ENCODE measurements around the gene GPR179.

GPR179 gene

GRCh38 chr17:38328620-38329019 is 15.1 kb downstream of the GPR179 start:
- H3K27ac Mint-ChIP-seq: no peak overlapping the region
- H3K36me3 Mint-ChIP-seq (ENCODE audit: low read depth): no peaks in the 10 kb centered on the region
- no peak for TF ChIP-seq CTCF (IDR thresholded peaks at IDR 0.05)
- DNase-seq: no peak
- no peak overlapping the region for H3K4me3 Mint-ChIP-seq
- H3K4me1 Mint-ChIP-seq: peaks cover 66% of the 10 kb centered on the region
- H3K27me3 Mint-ChIP-seq (ENCODE audit: low read depth, poor library complexity): peaks cover 17% of the 10 kb centered on the region
- no peaks in the 10 kb centered on the region for H3K9me3 Mint-ChIP-seq

GRCh38 chr17:38327936-38328335 is 15.8 kb downstream of the GPR179 start:
- H3K9me3 Mint-ChIP-seq: no peaks in the 10 kb centered on the region
- H3K36me3 Mint-ChIP-seq (ENCODE audit: low read depth): peaks cover 3% of the 10 kb centered on the region
- no peak overlapping the region for H3K4me3 Mint-ChIP-seq
- no peak for DNase-seq
- TF ChIP-seq CTCF (IDR thresholded peaks at IDR 0.05): no peak
- H3K4me1 Mint-ChIP-seq: peaks cover 62% of the 10 kb centered on the region
- H3K27ac Mint-ChIP-seq: peak overlapping the region; percentile 31
- peaks cover 13% of the 10 kb centered on the region for H3K27me3 Mint-ChIP-seq (ENCODE audit: low read depth, poor library complexity)

DNA sequence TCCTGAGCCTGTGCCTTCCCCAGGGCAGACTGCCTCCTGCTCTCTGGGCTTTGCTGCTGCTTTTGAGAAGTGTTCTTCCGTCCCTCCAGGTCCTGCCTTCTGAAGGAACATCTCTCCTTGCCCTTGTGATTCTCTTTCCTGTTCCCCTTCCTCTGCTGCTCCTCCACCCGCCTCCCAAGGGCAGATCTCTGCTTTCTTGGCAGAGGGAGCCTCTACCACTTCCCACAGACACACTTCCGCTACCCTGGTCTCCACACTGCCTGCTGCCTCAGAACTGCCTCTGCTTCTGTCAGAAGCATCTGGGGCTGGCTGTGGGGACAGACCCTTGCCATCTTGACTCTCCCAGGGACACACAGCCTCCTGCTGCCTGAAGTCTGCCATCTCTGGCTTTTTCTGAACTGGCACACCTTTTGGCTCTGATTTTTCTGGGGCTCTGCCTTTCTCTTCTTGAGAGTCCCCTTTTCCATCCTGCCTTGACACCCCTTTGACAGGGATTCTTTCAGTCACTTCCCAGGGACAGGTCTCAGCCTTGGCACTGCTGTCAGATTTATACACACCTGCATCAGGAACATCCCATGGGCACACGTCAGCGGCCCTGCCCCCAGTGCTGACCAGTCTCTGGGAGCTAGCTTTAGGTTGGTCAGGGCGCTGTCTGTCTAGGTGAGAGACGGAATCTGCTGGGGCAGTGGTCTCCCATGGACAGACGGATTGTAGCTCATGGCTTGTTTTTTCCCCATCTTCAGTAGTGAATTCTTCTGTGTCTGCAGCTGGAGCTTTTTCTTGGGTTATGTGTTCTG is 16.6 kb downstream of the GPR179 start:
- Mint-ChIP-seq H3K27ac (no peak overlapping the region), H3K27me3 (ENCODE audit: low read depth, poor library complexity) (peaks cover 13% of the 10 kb centered on the region), H3K9me3 (no peaks in the 10 kb centered on the region), H3K4me1 (peaks cover 62% of the 10 kb centered on the region), H3K4me3 (no peak overlapping the region), H3K36me3 (ENCODE audit: low read depth) (peaks cover 8% of the 10 kb centered on the region)
- no peak for DNase-seq
- no peak for TF ChIP-seq CTCF (IDR thresholded peaks at IDR 0.05)

DNA sequence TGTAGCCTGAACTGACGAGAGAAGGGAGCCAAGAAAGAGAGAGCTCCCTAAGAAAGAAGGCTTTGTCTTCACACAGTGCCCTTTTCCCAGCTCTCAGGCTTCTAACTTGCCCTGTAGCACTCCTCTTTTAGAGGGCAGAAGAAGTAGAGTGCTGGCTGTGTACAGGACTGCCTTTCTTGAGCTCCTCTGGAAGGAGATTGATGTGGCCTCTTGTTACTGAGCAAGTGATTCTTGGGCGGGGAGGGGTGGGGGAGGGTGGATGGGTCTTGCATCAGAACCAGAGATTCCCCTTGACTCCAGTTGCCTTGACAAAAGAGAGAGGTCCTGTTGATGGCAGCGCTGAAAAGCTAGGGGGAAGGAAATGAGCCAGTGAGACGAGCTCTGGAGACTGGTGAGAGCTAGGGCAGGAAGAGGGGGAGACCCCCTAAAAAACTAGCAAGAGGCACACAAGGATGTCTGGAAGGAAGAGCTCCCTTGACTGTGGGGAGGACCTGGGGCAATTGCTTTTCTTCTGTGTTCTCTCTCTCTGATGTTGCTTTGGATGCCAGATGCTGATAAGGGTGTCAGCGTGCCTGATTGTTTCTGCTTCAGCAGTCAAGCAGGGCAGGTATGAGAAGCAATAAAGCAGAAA is 18.4 kb downstream of the GPR179 start:
- H3K27me3 Mint-ChIP-seq (ENCODE audit: low read depth, poor library complexity): peaks cover 8% of the 10 kb centered on the region
- no peak for DNase-seq
- H3K36me3 Mint-ChIP-seq (ENCODE audit: low read depth): peaks cover 18% of the 10 kb centered on the region
- peak overlapping the region; percentile 95 for H3K27ac Mint-ChIP-seq
- H3K9me3 Mint-ChIP-seq: no peaks in the 10 kb centered on the region
- TF ChIP-seq CTCF (IDR thresholded peaks at IDR 0.05): no peak
- no peak overlapping the region for H3K4me3 Mint-ChIP-seq
- peaks cover 53% of the 10 kb centered on the region for H3K4me1 Mint-ChIP-seq

GRCh38 chr17:38324772-38325171 is 19.0 kb downstream of the GPR179 start:
- Mint-ChIP-seq H3K4me3 (no peak overlapping the region), H3K9me3 (no peaks in the 10 kb centered on the region), H3K27ac (peak overlapping the region; percentile 43), H3K27me3 (ENCODE audit: low read depth, poor library complexity) (peaks cover 8% of the 10 kb centered on the region), H3K36me3 (ENCODE audit: low read depth) (peaks cover 23% of the 10 kb centered on the region), H3K4me1 (peaks cover 48% of the 10 kb centered on the region)
- no peak for TF ChIP-seq CTCF (IDR thresholded peaks at IDR 0.05)
- DNase-seq: no peak
